GM23338 (cell line): Measurements from ENCODE around the gene OXER1. TPM values are rescaled to one million over a fixed set of nuclear protein-coding genes. Genes with fewer than 3 reads are reported as not detected.

Experiments used
- ATAC-seq: fragments of 200-7000 bp; cut with Tn5 transposase; 3 replicates; pipeline ENCODE4 v1.9.1; 2020
- DNase-seq: peaks from one replicate; pipeline ENCODE4 v3.0.0-alpha.2; 2015; ENCODE audit warnings: low spot score
- H2AFZ ChIP-seq: fragments of 200-600 bp; sonication (generic); 2 replicates; pipeline ENCODE4 v1.8.0; 2016; ENCODE audit warnings: antibody characterized with exemption, mild to moderate bottlenecking, moderate library complexity
- H3F3A ChIP-seq: fragments of 200-600 bp; sonication (generic); replicated peaks from 2 replicates; pipeline ENCODE4 v1.8.0; 2017; ENCODE audit warnings: antibody characterized with exemption, mixed run types, low read depth
- H3K27ac ChIP-seq: fragments of 200-600 bp; sonication (generic); 2 replicates; pipeline ENCODE4 v1.6.1; 2016; ENCODE audit warnings: low read depth
- H3K27me3 ChIP-seq: fragments of 200-600 bp; sonication (generic); 2 replicates; pipeline ENCODE4 v1.8.0; 2016; ENCODE audit warnings: mild to moderate bottlenecking, mixed run types, moderate library complexity; ENCODE audit not compliant: insufficient read depth
- H3K36me3 ChIP-seq: fragments of 200-600 bp; sonication (generic); 2 replicates; pipeline ENCODE4 v1.8.0; 2016; ENCODE audit warnings: mild to moderate bottlenecking; ENCODE audit not compliant: insufficient read depth
- H3K4me1 ChIP-seq: fragments of 200-600 bp; sonication (generic); 2 replicates; pipeline ENCODE4 v1.8.0; 2016; ENCODE audit warnings: mild to moderate bottlenecking, moderate library complexity; ENCODE audit not compliant: insufficient read depth
- H3K4me2 ChIP-seq: fragments of 200-600 bp; sonication (generic); 2 replicates; pipeline ENCODE4 v1.7.1; 2017; ENCODE audit warnings: mixed run types
- H3K4me3 ChIP-seq: fragments of 200-600 bp; sonication (generic); 2 replicates; pipeline ENCODE4 v1.6.1; 2016; ENCODE audit warnings: mixed run types
- H3K79me2 ChIP-seq: fragments of 200-600 bp; sonication (generic); replicated peaks from 2 replicates; pipeline ENCODE4 v1.8.0; 2017; ENCODE audit warnings: mild to moderate bottlenecking; ENCODE audit not compliant: insufficient read depth
- H3K9me2 ChIP-seq: fragments of 200-600 bp; sonication (generic); 2 replicates; pipeline ENCODE4 v1.8.0; 2017; ENCODE audit not compliant: insufficient read depth
- H4K20me1 ChIP-seq: fragments of 200-600 bp; sonication (generic); replicated peaks from 2 replicates; pipeline ENCODE4 v1.8.0; 2017; ENCODE audit warnings: mild to moderate bottlenecking; ENCODE audit not compliant: insufficient read depth
- H3K27ac Mint-ChIP-seq: 2 replicates; pipeline ENCODE4 v1.8.0; 2020; ENCODE audit warnings: inconsistent platforms, mild to moderate bottlenecking, moderate library complexity, mixed read lengths
- H3K27me3 Mint-ChIP-seq: 3 replicates; pipeline ENCODE4 v1.8.0; 2022; ENCODE audit warnings: low read depth, mild to moderate bottlenecking, moderate library complexity, mixed read lengths, inconsistent platforms; ENCODE audit not compliant: insufficient read depth, poor library complexity
- H3K36me3 Mint-ChIP-seq: 3 replicates; pipeline ENCODE4 v1.8.0; 2021; ENCODE audit warnings: low read depth, mild to moderate bottlenecking, inconsistent platforms, moderate library complexity, mixed read lengths
- H3K4me1 Mint-ChIP-seq: 3 replicates; pipeline ENCODE4 v1.8.0; 2020; ENCODE audit warnings: mild to moderate bottlenecking, inconsistent platforms, mixed read lengths
- H3K4me3 Mint-ChIP-seq: 3 replicates; pipeline ENCODE4 v1.8.0; 2021; ENCODE audit warnings: moderate library complexity, mild to moderate bottlenecking, inconsistent platforms, mixed read lengths
- H3K9me3 Mint-ChIP-seq: 3 replicates; pipeline ENCODE4 v1.8.0; 2020; ENCODE audit warnings: moderate library complexity, mild to moderate bottlenecking, inconsistent platforms, mixed read lengths
- CREB1 ChIP-seq: fragments of 250-450 bp; sonication (Bioruptor Pico); IDR thresholded peaks from 2 replicates; pipeline ENCODE4 v1.5.0; 2020; ENCODE audit warnings: low read depth, mild to moderate bottlenecking, moderate library complexity
- CTCF ChIP-seq, 2 experiments: fragments of 200-600 bp in 1 of 2; sonication (generic) in 1 of 2; conservative IDR thresholded peaks; 2 replicates each; pipeline versions ENCODE4 v1.5.1 to v1.6.1; 2016 to 2017; ENCODE audit warnings: antibody characterized with exemption in 2 of 2, low read depth in 2 of 2, mild to moderate bottlenecking in 2 of 2, moderate library complexity in 1 of 2
- ETS1 ChIP-seq: IDR thresholded peaks from 2 replicates; pipeline ENCODE4 v1.6.1; 2016; ENCODE audit warnings: antibody characterized with exemption
- EZH2 ChIP-seq: fragments of 200-600 bp; sonication (generic); IDR thresholded peaks from one replicate; pipeline ENCODE4 v1.8.0; 2017; ENCODE audit warnings: antibody characterized with exemption, mild to moderate bottlenecking, low read depth; ENCODE audit not compliant: unreplicated experiment
- JUNB ChIP-seq: IDR thresholded peaks from one replicate; pipeline ENCODE4 v1.6.1; 2016; ENCODE audit warnings: antibody characterized with exemption; ENCODE audit not compliant: unreplicated experiment
- NANOG ChIP-seq: IDR thresholded peaks from 2 replicates; pipeline ENCODE4 v1.6.1; 2016; ENCODE audit warnings: antibody characterized with exemption, borderline replicate concordance
- POLR2AphosphoS5 ChIP-seq: IDR thresholded peaks from 2 replicates; pipeline ENCODE4 v1.6.1; 2016; ENCODE audit warnings: antibody characterized with exemption, low read depth
- STAT1 ChIP-seq: IDR thresholded peaks from one replicate; pipeline ENCODE4 v1.6.1; 2016; ENCODE audit warnings: antibody characterized with exemption; ENCODE audit not compliant: unreplicated experiment
- ZNF114 ChIP-seq: fragments of 250-450 bp; sonication (Bioruptor Pico); IDR thresholded peaks from 2 replicates; pipeline ENCODE4 v1.5.0; 2020; ENCODE audit warnings: mild to moderate bottlenecking, moderate library complexity
- ZNF331 ChIP-seq: fragments of 250-450 bp; sonication (Bioruptor Pico); IDR thresholded peaks from 2 replicates; pipeline ENCODE4 v1.5.0; 2020; ENCODE audit warnings: low read depth, mild to moderate bottlenecking, moderate library complexity
- polyA plus RNA-seq: library from polyadenylated mRNA; unstranded; fragments of >200 nt; fragmentation: Nextera tagmentation; extraction: Ambion mirVana; gene quantifications from 2 replicates; pipeline ENCODE4 v1.2.1, GENCODE V29; 2016
- total RNA-seq: library from RNA; depleted of rRNA; stranded (reverse); fragments of >200 nt; shearing (Covaris generic); gene quantifications from 2 replicates; pipeline ENCODE4 v1.2.3, GENCODE V29; 2014
- TF ChIP-seq, protein P1 (sequence below): fragments of 250-450 bp; sonication (Bioruptor Pico); IDR thresholded peaks from 2 replicates; pipeline ENCODE4 v1.5.0; 2020; ENCODE audit warnings: mild to moderate bottlenecking, moderate library complexity
- TF ChIP-seq, protein P2 (sequence below): IDR thresholded peaks from one replicate; pipeline ENCODE4 v1.6.1; 2018; ENCODE audit warnings: antibody characterized with exemption; ENCODE audit not compliant: unreplicated experiment

The OXER1 gene
- total and polyA plus RNA-seq, 2 experiments from 2014 or later = 0.69 to 1.5 TPM

DNA sequence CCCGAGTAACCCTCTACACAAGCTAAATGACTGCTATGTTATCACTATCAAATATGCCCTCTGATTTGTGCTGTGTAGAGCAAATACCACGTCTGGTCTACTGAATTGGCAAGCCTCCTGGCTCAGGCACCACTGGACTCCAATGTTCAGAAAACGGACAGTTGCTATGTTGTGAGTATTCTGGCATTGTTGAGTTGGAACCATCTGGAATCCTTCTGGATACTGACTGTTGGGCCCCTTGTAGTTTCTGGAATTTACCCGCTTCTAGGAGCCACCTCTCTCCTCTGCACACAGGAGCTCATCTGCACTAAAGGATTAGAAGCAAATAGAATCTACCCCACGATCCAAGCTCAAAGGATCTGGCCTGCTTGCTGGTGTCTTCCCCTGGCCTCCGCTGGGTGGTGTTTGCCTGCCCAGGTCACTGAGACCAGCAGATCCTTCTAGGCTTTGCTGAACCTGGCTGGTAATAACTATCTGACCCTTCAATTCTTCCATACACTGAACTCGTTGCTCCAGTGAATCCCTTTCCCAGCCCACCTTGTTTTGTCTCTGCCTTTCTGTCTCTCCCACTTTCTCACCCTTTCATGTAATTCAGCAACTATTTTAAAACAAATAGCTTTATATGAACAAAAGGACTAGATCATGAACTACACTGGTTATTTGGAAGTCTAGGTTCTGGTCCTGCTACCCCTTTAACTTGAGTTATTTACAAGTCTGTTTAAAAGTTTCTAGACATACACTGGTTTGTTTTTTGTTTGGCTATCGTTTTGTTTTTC, 30.5 kb upstream of the OXER1 start:
- no peak overlapping the region for H2AFZ ChIP-seq
- H3K27ac ChIP-seq = no peak overlapping the region

More for the DNA sequence above, 30.5 kb upstream of the OXER1 start:
- DNase-seq = peak; percentile 80
- Mint-ChIP-seq H3K4me1 (peaks cover 32% of the 10 kb centered on the region), H3K9me3 (no peaks in the 10 kb centered on the region; the same call in 2 of the 3 replicates), H3K36me3 (no peaks in the 10 kb centered on the region; the same call in 1 of the 3 replicates), H3K27ac (no peak overlapping the region), H3K27me3 (peaks cover 27% of the 10 kb centered on the region), H3K4me3 (peak overlapping the region; percentile 71; the same call in 2 of the 3 replicates)
- Histone ChIP-seq H4K20me1 (no peaks in the 10 kb centered on the region), H3K27me3 (peaks cover 33% of the 10 kb centered on the region), H3K79me2 (no peaks in the 10 kb centered on the region), H3F3A (peaks cover 13% of the 10 kb centered on the region), H3K4me3 (peak overlapping the region; percentile 89; the same call in 1 of the 2 replicates), H3K9me2 (0 out of 2 replicates have a peak, but pooled peaks cover 3% of the 10 kb centered on the region), H3K4me2 (peak overlapping the region; percentile 98), H3K4me1 (peaks cover 17% of the 10 kb centered on the region), H3K36me3 (no peaks in the 10 kb centered on the region)
- TF ChIP-seq JUNB (no peak), EZH2 (no peak), ZNF331 (no peak), ZNF114 (CRISPR knock-in tag) (no peak), NANOG (no peak), CREB1 (CRISPR knock-in tag) (no peak), STAT1 (no peak), ETS1 (no peak), POLR2AphosphoS5 (no peak), CTCF (conservative IDR thresholded peaks at IDR 0.05; ENCODE audit: low read depth in 2 of 2) (peak; percentile 58 to 65)
- TF ChIP-seq, protein P1, sequence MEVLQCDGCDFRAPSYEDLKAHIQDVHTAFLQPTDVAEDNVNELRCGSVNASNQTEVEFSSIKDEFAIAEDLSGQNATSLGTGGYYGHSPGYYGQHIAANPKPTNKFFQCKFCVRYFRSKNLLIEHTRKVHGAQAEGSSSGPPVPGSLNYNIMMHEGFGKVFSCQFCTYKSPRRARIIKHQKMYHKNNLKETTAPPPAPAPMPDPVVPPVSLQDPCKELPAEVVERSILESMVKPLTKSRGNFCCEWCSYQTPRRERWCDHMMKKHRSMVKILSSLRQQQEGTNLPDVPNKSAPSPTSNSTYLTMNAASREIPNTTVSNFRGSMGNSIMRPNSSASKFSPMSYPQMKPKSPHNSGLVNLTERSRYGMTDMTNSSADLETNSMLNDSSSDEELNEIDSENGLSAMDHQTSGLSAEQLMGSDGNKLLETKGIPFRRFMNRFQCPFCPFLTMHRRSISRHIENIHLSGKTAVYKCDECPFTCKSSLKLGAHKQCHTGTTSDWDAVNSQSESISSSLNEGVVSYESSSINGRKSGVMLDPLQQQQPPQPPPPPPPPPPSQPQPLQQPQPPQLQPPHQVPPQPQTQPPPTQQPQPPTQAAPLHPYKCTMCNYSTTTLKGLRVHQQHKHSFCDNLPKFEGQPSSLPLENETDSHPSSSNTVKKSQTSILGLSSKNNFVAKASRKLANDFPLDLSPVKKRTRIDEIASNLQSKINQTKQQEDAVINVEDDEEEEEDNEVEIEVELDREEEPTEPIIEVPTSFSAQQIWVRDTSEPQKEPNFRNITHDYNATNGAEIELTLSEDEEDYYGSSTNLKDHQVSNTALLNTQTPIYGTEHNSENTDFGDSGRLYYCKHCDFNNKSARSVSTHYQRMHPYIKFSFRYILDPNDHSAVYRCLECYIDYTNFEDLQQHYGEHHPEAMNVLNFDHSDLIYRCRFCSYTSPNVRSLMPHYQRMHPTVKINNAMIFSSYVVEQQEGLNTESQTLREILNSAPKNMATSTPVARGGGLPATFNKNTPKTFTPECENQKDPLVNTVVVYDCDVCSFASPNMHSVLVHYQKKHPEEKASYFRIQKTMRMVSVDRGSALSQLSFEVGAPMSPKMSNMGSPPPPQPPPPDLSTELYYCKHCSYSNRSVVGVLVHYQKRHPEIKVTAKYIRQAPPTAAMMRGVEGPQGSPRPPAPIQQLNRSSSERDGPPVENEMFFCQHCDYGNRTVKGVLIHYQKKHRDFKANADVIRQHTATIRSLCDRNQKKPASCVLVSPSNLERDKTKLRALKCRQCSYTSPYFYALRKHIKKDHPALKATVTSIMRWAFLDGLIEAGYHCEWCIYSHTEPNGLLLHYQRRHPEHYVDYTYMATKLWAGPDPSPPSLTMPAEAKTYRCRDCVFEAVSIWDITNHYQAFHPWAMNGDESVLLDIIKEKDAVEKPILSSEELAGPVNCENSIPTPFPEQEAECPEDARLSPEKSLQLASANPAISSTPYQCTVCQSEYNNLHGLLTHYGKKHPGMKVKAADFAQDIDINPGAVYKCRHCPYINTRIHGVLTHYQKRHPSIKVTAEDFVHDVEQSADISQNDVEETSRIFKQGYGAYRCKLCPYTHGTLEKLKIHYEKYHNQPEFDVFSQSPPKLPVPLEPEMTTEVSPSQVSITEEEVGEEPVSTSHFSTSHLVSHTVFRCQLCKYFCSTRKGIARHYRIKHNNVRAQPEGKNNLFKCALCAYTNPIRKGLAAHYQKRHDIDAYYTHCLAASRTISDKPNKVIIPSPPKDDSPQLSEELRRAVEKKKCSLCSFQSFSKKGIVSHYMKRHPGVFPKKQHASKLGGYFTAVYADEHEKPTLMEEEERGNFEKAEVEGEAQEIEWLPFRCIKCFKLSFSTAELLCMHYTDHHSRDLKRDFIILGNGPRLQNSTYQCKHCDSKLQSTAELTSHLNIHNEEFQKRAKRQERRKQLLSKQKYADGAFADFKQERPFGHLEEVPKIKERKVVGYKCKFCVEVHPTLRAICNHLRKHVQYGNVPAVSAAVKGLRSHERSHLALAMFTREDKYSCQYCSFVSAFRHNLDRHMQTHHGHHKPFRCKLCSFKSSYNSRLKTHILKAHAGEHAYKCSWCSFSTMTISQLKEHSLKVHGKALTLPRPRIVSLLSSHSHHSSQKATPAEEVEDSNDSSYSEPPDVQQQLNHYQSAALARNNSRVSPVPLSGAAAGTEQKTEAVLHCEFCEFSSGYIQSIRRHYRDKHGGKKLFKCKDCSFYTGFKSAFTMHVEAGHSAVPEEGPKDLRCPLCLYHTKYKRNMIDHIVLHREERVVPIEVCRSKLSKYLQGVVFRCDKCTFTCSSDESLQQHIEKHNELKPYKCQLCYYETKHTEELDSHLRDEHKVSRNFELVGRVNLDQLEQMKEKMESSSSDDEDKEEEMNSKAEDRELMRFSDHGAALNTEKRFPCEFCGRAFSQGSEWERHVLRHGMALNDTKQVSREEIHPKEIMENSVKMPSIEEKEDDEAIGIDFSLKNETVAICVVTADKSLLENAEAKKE (CRISPR knock-in tag) = peak; percentile 76; the same call in 1 of the 2 replicates
- TF ChIP-seq, protein P2, sequence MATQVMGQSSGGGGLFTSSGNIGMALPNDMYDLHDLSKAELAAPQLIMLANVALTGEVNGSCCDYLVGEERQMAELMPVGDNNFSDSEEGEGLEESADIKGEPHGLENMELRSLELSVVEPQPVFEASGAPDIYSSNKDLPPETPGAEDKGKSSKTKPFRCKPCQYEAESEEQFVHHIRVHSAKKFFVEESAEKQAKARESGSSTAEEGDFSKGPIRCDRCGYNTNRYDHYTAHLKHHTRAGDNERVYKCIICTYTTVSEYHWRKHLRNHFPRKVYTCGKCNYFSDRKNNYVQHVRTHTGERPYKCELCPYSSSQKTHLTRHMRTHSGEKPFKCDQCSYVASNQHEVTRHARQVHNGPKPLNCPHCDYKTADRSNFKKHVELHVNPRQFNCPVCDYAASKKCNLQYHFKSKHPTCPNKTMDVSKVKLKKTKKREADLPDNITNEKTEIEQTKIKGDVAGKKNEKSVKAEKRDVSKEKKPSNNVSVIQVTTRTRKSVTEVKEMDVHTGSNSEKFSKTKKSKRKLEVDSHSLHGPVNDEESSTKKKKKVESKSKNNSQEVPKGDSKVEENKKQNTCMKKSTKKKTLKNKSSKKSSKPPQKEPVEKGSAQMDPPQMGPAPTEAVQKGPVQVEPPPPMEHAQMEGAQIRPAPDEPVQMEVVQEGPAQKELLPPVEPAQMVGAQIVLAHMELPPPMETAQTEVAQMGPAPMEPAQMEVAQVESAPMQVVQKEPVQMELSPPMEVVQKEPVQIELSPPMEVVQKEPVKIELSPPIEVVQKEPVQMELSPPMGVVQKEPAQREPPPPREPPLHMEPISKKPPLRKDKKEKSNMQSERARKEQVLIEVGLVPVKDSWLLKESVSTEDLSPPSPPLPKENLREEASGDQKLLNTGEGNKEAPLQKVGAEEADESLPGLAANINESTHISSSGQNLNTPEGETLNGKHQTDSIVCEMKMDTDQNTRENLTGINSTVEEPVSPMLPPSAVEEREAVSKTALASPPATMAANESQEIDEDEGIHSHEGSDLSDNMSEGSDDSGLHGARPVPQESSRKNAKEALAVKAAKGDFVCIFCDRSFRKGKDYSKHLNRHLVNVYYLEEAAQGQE = no peak
- peak; percentile 49 for ATAC-seq
